ENCODE measurements around the gene MAPK9.
"Not testable (repeated sequence)": the region's sequence is repeated elsewhere in the genome, so short reads cannot be mapped to it uniquely, and the experiment has no call there.

The MAPK9 gene

GRCh38 chr5:180222056-180222455, 69.8 kb downstream of the MAPK9 start:
- no peak for DNase-seq

- DNase-seq: no peak
Observed at GRCh38 chr5:180217797-180218196, 74.1 kb downstream of the MAPK9 start.

- no peak for DNase-seq
Observed at GRCh38 chr5:180216646-180217171, 75.2 kb downstream of the MAPK9 start.

GRCh38 chr5:180215783-180216630, 75.9 kb downstream of the MAPK9 start:
- no peak for DNase-seq

GRCh38 chr5:180214870-180215770, 76.8 kb downstream of the MAPK9 start:
- no peak for DNase-seq

- no peak for DNase-seq
Observed at GRCh38 chr5:180213657-180214207, 78.2 kb downstream of the MAPK9 start.

GRCh38 chr5:180213256-180213600, 78.7 kb downstream of the MAPK9 start:
- DNase-seq: no peak

GRCh38 chr5:180212363-180213255, 79.3 kb downstream of the MAPK9 start:
- DNase-seq: no peak

GRCh38 chr5:180211761-180212035, 80.2 kb downstream of the MAPK9 start:
- DNase-seq: no peak

GRCh38 chr5:180210961-180211760, 80.7 kb downstream of the MAPK9 start:
- DNase-seq: no peak

- not testable (repeated sequence) for DNase-seq
Observed at GRCh38 chr5:180210077-180210476, 81.8 kb downstream of the MAPK9 start.

GRCh38 chr5:180209137-180209581, 82.7 kb downstream of the MAPK9 start, which contains the start of gene RASGEF1C:
RASGEF1C (minus strand) TSS chr5:180209211; CDS start chr5:180138052, 71,159 bp downstream.
- no peak for DNase-seq

- DNase-seq: no peak
Observed at GRCh38 chr5:180208435-180209081, 83.3 kb downstream of the MAPK9 start.

GRCh38 chr5:180208038-180208434, 83.8 kb downstream of the MAPK9 start:
- DNase-seq: no peak

GRCh38 chr5:180207593-180207992, 84.3 kb downstream of the MAPK9 start:
- no peak for DNase-seq

- DNase-seq: no peak
Observed at GRCh38 chr5:180206993-180207392, 84.9 kb downstream of the MAPK9 start.

GRCh38 chr5:180205916-180206315, 86.0 kb downstream of the MAPK9 start:
- no peak for DNase-seq

- DNase-seq: no peak
Observed at GRCh38 chr5:180204276-180204819, 87.5 kb downstream of the MAPK9 start.

GRCh38 chr5:180202939-180203573, 88.8 kb downstream of the MAPK9 start:
- DNase-seq: no peak
